Caco-2 (cell line): ENCODE measurements around the gene JAK1. TPM values are rescaled to one million over a fixed set of nuclear protein-coding genes. Genes with fewer than 3 reads are reported as not detected.
"Not testable (repeated sequence)": the region's sequence is repeated elsewhere in the genome, so short reads cannot be mapped to it uniquely, and the experiment has no call there.

Source experiments
- BruUV-seq: library from RNA; stranded (reverse); fragments of 400-500 nt; replicated peaks from 2 replicates; lab custom pipeline; 2021; lab: Mats Ljungman, UMichigan
- CTCF ChIA-PET: fragments of 300-600 bp; sonication (Branson Sonifier 250); formaldehyde crosslinking; loops from one replicate; lab custom pipeline; 2022; ENCODE audit warnings: antibody characterized with exemption; lab: Charles Lee
- POLR2A ChIA-PET: fragments of 300-600 bp; sonication (Branson Sonifier 250); formaldehyde crosslinking; loops from one replicate; lab custom pipeline; 2022; ENCODE audit warnings: antibody characterized with exemption; lab: Charles Lee
- DNase-seq, 2 experiments: peaks; one replicate each; pipeline versions ENCODE4 v3.0.0 to v3.0.0-alpha.2; 2020 to 2022
- H3K27me3 ChIP-seq: replicated peaks from 2 replicates; pipeline ENCODE4 v1.6.0; 2011; ENCODE audit warnings: low read length; ENCODE audit not compliant: control insufficient read depth, insufficient read depth
- H3K36me3 ChIP-seq: 2 replicates; pipeline ENCODE4 v1.5.1; 2011; ENCODE audit warnings: low read length; ENCODE audit not compliant: control insufficient read depth, insufficient read depth
- H3K4me1 ChIP-seq: fragments of 250-450 bp; sonication (Bioruptor Pico); 2 replicates; pipeline ENCODE4 v1.5.1; 2020; ENCODE audit warnings: mild to moderate bottlenecking
- H3K4me3 ChIP-seq: 2 replicates; pipeline ENCODE4 v1.5.1; 2011; ENCODE audit warnings: low read depth, mild to moderate bottlenecking, control low read depth, low read length
- H3K9me3 ChIP-seq: fragments of 250-450 bp; sonication (Bioruptor Pico); 2 replicates; pipeline ENCODE4 v1.5.1; 2020; ENCODE audit warnings: mild to moderate bottlenecking, moderate library complexity
- H3K27ac Mint-ChIP-seq: one replicate; pipeline ENCODE4 v1.8.0; 2022; ENCODE audit warnings: mixed read lengths; ENCODE audit not compliant: unreplicated experiment
- H3K27me3 Mint-ChIP-seq: one replicate; pipeline ENCODE4 v1.8.0; 2022; ENCODE audit warnings: mixed read lengths; ENCODE audit not compliant: insufficient read depth, unreplicated experiment
- H3K36me3 Mint-ChIP-seq: one replicate; pipeline ENCODE4 v1.8.0; 2022; ENCODE audit warnings: mild to moderate bottlenecking, mixed read lengths; ENCODE audit not compliant: insufficient read depth, unreplicated experiment
- H3K4me1 Mint-ChIP-seq: one replicate; pipeline ENCODE4 v1.8.0; 2022; ENCODE audit warnings: low read depth, mixed read lengths; ENCODE audit not compliant: unreplicated experiment
- H3K4me3 Mint-ChIP-seq: one replicate; pipeline ENCODE4 v1.8.0; 2022; ENCODE audit warnings: mild to moderate bottlenecking, moderate library complexity, mixed read lengths; ENCODE audit not compliant: unreplicated experiment
- H3K9me3 Mint-ChIP-seq: one replicate; pipeline ENCODE4 v1.8.0; 2022; ENCODE audit warnings: mixed read lengths; ENCODE audit not compliant: unreplicated experiment
- CTCF ChIP-seq, 2 experiments: fragments of 200-600 bp in 1 of 2; IDR thresholded peaks; 1 replicate in 1 of 2; 2 replicates in 1 of 2; pipeline versions ENCODE4 v1.5.1 to v1.8.0; 2011 to 2022; ENCODE audit warnings: antibody characterized with exemption in 1 of 2, control low read depth in 1 of 2, inconsistent platforms in 1 of 2, low read depth in 1 of 2, low read length in 1 of 2, mild to moderate bottlenecking in 1 of 2, moderate library complexity in 1 of 2; ENCODE audit not compliant: insufficient read depth in 1 of 2, severe bottlenecking in 1 of 2, unreplicated experiment in 1 of 2
- intact Hi-C: fragments of 100-400 bp; cut with micrococcal nuclease; formaldehyde crosslinking; loops from one replicate; pipeline ENCODE4 v1.10.0; 2022; ENCODE audit not compliant: unreplicated experiment
- total RNA-seq: library from RNA; stranded (reverse); gene quantifications from 2 replicates; pipeline ENCODE4 v1.2.3, GENCODE V29; 2022

Gene JAK1
- total RNA-seq, 1 experiment from 2014 or later = 35.5 TPM

GRCh38 chr1:64817364-64817763 lies 149.0 kb downstream of the JAK1 start:
- POLR2A ChIA-PET, H3K4me3 ChIP-seq, BruUV-seq, H3K9me3 ChIP-seq, H3K4me1 Mint-ChIP-seq, H3K9me3 Mint-ChIP-seq, H3K36me3 Mint-ChIP-seq, H3K4me3 Mint-ChIP-seq, CTCF ChIA-PET, DNase-seq, H3K4me1 ChIP-seq, H3K36me3 ChIP-seq, H3K27ac Mint-ChIP-seq, intact Hi-C loops, H3K27me3 Mint-ChIP-seq, H3K27me3 ChIP-seq: not testable (repeated sequence)

- POLR2A ChIA-PET = no interaction called here
- H3K9me3 ChIP-seq = no peaks in the 10 kb centered on the region
- TF ChIP-seq CTCF (IDR thresholded peaks at IDR 0.05; ENCODE audit: insufficient read depth in 1 of 2, low read depth in 1 of 2, low read length in 1 of 2, severe bottlenecking in 1 of 2, unreplicated experiment in 1 of 2) = no peak
- H3K27me3 Mint-ChIP-seq = no peaks in the 10 kb centered on the region
- no TSS peak for BruUV-seq
- no peak overlapping the region for H3K27ac Mint-ChIP-seq
- H3K4me1 Mint-ChIP-seq = no peaks in the 10 kb centered on the region
- no peak for DNase-seq
- intact Hi-C loops = no loop called here
- H3K27me3 ChIP-seq = no peaks in the 10 kb centered on the region
- H3K36me3 ChIP-seq = no peaks in the 10 kb centered on the region
- no peaks in the 10 kb centered on the region for H3K36me3 Mint-ChIP-seq
- H3K4me3 ChIP-seq = no peak overlapping the region
- no peaks in the 10 kb centered on the region for H3K4me1 ChIP-seq
- CTCF ChIA-PET = no interaction called here
- H3K4me3 Mint-ChIP-seq = no peak overlapping the region
- H3K9me3 Mint-ChIP-seq = no peaks in the 10 kb centered on the region
These were observed 151.9 kb downstream of the JAK1 start for GRCh38 chr1:64814427-64814826.

- ChIA-PET CTCF (no interaction called here), POLR2A (no interaction called here)
- BruUV-seq = no TSS peak
- Histone ChIP-seq H3K27me3 (no peaks in the 10 kb centered on the region), H3K4me3 (no peak overlapping the region), H3K36me3 (no peaks in the 10 kb centered on the region), H3K4me1 (no peaks in the 10 kb centered on the region), H3K9me3 (no peaks in the 10 kb centered on the region)
- intact Hi-C loops = no loop called here
- no peaks in the 10 kb centered on the region for H3K27me3 Mint-ChIP-seq
- TF ChIP-seq CTCF (IDR thresholded peaks at IDR 0.05; ENCODE audit: insufficient read depth in 1 of 2, low read depth in 1 of 2, low read length in 1 of 2, severe bottlenecking in 1 of 2, unreplicated experiment in 1 of 2) = no peak
- DNase-seq = no peak
- no peaks in the 10 kb centered on the region for H3K4me1 Mint-ChIP-seq
- H3K36me3 Mint-ChIP-seq = no peaks in the 10 kb centered on the region
- no peaks in the 10 kb centered on the region for H3K9me3 Mint-ChIP-seq
- H3K4me3 Mint-ChIP-seq = no peak overlapping the region
- no peak overlapping the region for H3K27ac Mint-ChIP-seq
These were observed 155.2 kb downstream of the JAK1 start for GRCh38 chr1:64811131-64811530.

GRCh38 chr1:64810001-64810400 lies 156.3 kb downstream of the JAK1 start:
- ChIA-PET CTCF (no interaction called here), POLR2A (no interaction called here)
- Histone ChIP-seq H3K36me3 (no peaks in the 10 kb centered on the region), H3K27me3 (no peaks in the 10 kb centered on the region), H3K4me1 (no peaks in the 10 kb centered on the region), H3K9me3 (no peaks in the 10 kb centered on the region), H3K4me3 (no peak overlapping the region)
- no peak overlapping the region for H3K27ac Mint-ChIP-seq
- no peak for DNase-seq
- H3K4me3 Mint-ChIP-seq = no peak overlapping the region
- H3K4me1 Mint-ChIP-seq = no peaks in the 10 kb centered on the region
- intact Hi-C loops = no loop called here
- BruUV-seq = no TSS peak
- H3K9me3 Mint-ChIP-seq = no peaks in the 10 kb centered on the region
- no peaks in the 10 kb centered on the region for H3K36me3 Mint-ChIP-seq
- no peaks in the 10 kb centered on the region for H3K27me3 Mint-ChIP-seq
- no peak for TF ChIP-seq CTCF (IDR thresholded peaks at IDR 0.05; ENCODE audit: insufficient read depth in 1 of 2, low read depth in 1 of 2, low read length in 1 of 2, severe bottlenecking in 1 of 2, unreplicated experiment in 1 of 2)
